Measurements from ENCODE around the gene AAK1.
A peak's percentile ranks its signal among the peaks of the same experiment; 100 is the strongest.
"Not testable (repeated sequence)": the region's sequence is repeated elsewhere in the genome, so short reads cannot be mapped to it uniquely, and the experiment has no call there.

AAK1 gene

DNA sequence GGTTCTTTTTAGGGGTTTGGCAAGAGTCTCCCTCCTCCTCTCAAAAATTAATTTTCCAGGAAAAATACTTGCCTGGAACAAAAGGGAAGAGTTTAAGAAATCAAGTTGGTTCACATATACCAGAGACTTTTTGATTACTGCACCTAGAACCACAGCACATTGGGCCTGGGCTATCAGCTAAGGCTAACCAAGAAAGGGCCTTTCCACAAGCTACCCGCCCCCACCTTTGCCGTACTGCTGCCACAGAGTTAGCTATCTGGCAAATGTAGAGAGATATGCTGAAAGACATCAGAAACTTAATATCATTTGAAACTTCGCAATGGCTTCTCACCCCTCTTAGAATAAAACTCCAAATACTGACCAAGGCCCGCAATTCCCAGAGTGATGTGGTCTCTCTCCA is 76.9 kb downstream of the AAK1 start:
- DNase-seq, result no peak

GRCh38 chr2:69565431-69565839 is 78.1 kb downstream of the AAK1 start:
- DNase-seq, result peak; percentile 8

DNA sequence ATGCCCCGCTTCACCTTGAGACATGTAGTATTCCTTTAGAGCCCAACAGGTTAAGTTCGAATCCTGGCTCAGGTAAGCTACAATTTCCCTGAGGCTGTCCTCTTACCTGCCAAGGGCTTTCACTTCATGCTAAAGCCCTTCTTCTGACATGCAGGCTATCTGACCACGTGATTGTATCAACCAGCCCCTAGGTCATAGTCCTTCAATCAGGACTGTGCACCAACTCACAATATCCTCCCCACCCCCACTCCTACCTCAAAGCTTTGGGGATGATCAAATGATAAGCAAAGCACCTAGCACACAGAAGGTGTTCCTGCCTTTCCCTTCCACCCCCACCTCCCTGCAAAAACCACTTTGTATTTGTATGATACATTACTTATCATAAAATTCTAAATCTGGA is 78.9 kb downstream of the AAK1 start:
- no peak for DNase-seq

GRCh38 chr2:69563021-69563420 is 80.5 kb downstream of the AAK1 start:
- DNase-seq, result no peak

GRCh38 chr2:69561101-69561500 is 82.4 kb downstream of the AAK1 start:
- no peak for DNase-seq

DNA sequence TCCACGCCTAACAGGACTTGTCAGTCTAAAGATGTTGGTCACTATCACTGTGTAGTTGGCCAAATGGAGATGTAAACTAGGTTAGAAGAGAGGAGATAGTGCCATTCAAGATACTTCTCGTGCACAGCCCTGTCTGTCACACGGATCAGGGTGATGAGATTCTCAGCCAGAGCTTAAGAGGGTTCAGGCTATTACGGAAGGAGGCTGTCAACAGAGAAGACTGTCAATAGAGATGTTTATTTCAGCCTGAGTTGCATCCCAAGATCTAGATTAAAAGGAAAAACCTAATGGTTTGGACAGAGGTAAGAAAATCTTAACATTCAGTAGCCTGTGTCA is 83.4 kb downstream of the AAK1 start:
- DNase-seq, result no peak

GRCh38 chr2:69559442-69560146 is 83.9 kb downstream of the AAK1 start:
- DNase-seq, result no peak

DNA sequence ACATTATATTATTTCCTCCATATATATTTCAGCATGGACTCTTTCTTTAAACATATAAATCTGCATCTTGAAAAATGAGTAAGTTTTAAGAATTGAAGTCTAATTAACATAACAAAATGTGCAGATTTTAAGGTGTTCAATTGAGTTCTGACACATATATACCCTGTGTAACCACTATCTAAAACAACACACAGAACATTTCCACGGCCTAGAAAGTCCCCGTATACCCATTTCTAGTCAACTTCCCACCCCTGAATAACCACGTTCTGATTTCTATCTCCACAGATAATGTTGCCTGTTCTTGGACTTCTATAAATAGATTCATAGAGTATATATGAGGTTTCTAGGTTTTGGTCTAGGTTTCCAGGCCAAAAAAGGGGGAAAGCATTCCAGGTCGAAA is 87.5 kb downstream of the AAK1 start:
- no peak for DNase-seq

DNA sequence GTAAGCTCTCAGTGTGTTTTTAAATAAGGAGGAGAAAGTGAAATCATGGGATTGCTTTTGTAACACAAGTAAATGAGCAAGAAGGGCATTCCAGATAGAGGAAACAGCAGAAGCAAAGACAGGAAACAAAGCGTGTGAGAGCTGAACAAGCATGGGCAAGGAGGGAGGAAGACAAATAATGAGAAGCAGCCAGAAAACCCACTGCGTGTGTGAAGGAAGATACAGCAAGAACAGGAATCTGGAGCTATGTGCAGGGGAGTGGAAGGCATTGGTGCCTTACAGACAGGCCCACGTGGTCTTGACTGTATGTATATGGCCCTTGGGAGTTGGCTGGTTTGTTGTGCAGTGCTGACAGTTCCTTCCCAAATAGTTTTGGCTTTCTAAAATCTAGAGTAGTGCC is 88.6 kb downstream of the AAK1 start:
- no peak for DNase-seq

- no peak for DNase-seq
Measured at GRCh38 chr2:69554568-69554967, 89.0 kb downstream of the AAK1 start.

- DNase-seq, result no peak
Measured at GRCh38 chr2:69553991-69554390, 89.5 kb downstream of the AAK1 start.

DNA sequence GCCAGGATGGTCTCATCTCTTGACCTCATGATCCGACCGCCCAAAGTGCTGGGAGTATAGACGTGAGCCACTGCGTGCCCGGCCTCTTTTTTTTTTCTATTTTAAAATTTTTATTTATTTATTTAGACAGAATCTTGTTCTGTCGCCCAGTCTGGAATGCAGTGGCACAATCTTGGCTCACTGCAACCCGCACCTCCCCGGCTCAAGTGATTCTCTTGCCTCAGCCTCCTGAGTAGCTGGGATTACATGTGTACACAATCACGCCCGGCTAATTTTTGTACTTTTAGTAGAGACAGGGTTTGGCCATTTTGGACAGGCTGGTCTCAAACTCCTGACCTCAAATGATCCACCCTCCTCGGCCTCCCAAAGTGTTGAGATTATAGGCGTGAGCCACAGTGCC is 93.0 kb downstream of the AAK1 start:
- DNase-seq, result not testable (repeated sequence)

- DNase-seq, result no peak
Measured at GRCh38 chr2:69549421-69549820, 94.1 kb downstream of the AAK1 start.

- no peak for DNase-seq
Measured at GRCh38 chr2:69547984-69548715, 95.4 kb downstream of the AAK1 start.

GRCh38 chr2:69546646-69547045 is 96.9 kb downstream of the AAK1 start:
- peak; percentile 29 for DNase-seq

DNA sequence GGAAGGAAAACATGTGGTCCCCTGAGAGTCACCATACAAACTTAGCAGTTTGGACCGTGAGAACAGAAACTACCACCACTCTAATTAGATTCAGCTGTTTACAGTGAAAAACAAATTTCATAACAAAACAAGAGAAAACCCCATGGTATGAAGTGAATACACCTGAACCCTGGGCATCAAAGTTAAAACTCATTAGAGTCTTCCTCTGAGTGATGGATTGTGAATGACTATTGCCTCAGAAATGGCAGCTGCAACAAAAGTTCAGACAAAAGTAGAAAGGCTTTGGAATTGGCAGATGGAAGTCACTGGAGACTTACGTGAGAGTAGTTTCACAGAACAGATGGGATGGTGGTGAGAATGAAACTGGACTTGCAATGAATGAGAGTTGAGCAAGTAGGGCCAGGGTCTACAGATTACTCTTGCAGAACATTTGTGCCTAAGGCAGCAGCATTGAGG is 98.0 kb downstream of the AAK1 start:
- peak; percentile 6 for DNase-seq

GRCh38 chr2:69544951-69545350 is 98.6 kb downstream of the AAK1 start:
- no peak for DNase-seq

DNA sequence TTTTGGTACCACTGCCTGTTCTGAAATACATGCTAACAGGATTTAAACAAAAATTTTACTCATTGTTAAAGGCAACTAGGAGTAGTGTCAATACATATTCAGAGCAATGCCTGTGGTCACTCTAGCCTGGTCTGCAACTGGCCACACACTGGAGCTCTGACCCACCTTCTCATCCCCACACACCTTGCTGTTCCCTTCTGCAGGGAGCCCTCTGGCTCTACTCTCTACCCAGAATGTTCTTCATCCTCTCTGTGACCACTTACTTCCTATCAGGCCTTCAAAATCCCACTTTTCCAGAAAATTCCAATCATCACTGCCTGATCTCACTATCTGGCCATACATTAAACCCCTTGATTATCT is 104.0 kb downstream of the AAK1 start:
- no peak for DNase-seq

GRCh38 chr2:69538872-69539548 is 104.5 kb downstream of the AAK1 start:
- no peak for DNase-seq

DNA sequence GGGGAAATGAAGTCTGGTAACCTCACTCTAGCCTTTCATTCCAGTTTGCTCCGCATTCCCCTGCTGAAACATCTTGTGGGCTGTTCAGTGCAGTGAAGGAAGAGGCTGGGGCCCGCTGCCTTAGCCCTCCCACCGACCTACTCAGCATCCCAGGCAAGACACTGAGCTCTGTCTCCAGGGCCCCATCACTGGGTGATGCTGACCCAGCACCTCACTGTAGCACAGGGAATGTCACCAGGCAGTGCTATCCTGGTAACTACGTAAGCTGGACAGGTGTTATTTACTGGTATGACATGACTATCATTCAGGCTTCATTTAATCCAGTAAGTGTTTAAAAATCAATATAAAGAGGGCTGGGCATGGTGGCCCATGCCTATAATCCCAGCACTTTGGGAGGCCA is 105.3 kb downstream of the AAK1 start:
- DNase-seq, result no peak

DNA sequence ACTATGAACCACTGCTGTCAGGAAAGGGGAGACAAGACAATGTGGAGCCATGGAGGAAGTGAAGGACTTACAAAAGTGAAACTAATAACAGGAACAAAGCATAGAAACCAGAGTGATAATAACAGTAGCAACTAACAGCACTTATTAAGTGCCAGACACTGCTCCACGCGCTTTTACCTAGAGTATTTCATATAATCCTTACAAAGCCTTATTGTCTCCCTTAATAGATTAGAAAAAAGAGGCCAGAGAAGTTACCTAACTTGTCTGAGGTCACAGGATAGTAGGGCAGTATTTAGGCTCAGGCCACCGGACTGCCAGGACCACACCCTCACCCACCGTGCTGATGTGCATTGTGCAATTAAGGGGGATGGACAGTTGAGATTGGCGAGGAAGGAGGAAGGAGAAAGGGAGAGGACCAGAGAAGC is 107.7 kb downstream of the AAK1 start:
- DNase-seq, result no peak

- no peak for DNase-seq
Measured at GRCh38 chr2:69531186-69531585, 112.4 kb downstream of the AAK1 start.

DNA sequence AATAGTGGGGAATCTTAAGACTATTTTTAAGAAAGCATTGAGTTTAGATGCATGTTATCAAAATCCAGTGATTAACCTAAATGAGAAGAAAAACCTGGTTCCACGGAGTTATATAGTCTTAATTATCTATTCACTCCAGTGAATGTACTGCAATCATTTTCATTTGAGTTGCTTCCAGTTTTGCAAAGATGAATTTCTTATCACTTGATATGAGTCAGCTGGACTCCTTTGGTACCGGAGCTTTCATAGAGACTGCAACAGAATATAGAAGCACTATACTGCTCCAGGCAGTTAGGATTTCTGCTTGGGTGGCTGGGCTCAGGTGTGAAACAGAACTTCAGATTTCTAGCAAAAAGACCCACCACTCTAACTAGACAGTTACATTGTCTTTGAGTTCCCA is 114.1 kb downstream of the AAK1 start:
- DNase-seq, result no peak

DNA sequence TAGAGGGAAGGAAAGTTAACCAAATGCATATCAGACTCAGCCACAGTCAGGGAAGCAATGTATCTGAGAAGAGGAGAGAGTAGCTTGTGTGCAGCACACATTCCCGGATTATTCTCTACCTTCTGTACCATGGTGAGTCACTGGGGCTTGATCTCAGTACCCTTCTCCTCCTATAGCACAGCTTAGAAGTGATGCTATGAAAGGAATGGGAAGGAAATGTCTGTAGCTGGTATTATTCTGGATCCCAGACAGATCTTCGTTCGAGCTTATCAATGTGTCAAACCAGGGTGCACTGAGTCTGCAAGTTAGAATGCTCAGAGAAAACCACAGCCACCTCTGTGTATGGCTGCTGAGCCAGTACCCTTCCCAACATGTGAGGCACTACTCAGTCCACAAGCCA is 118.3 kb downstream of the AAK1 start:
- no peak for DNase-seq

Data from NCI-H524 treated with DMSO at 0.1 percent for 48 hours (cell line).